Limb (tissue), 2 donors: Measurements from ENCODE around the gene CCDC6.
A peak's percentile ranks its signal among the peaks of the same experiment; 100 is the strongest.
"Not testable (repeated sequence)": the region's sequence is repeated elsewhere in the genome, so short reads cannot be mapped to it uniquely, and the experiment has no call there.

Experiments
- DNase-seq, 2 donors: peaks; one replicate each; pipeline ENCODE4 v3.0.0-alpha.2; 2016; ENCODE audit errors: extremely low spot score in 2 of 2

CCDC6 gene

DNA sequence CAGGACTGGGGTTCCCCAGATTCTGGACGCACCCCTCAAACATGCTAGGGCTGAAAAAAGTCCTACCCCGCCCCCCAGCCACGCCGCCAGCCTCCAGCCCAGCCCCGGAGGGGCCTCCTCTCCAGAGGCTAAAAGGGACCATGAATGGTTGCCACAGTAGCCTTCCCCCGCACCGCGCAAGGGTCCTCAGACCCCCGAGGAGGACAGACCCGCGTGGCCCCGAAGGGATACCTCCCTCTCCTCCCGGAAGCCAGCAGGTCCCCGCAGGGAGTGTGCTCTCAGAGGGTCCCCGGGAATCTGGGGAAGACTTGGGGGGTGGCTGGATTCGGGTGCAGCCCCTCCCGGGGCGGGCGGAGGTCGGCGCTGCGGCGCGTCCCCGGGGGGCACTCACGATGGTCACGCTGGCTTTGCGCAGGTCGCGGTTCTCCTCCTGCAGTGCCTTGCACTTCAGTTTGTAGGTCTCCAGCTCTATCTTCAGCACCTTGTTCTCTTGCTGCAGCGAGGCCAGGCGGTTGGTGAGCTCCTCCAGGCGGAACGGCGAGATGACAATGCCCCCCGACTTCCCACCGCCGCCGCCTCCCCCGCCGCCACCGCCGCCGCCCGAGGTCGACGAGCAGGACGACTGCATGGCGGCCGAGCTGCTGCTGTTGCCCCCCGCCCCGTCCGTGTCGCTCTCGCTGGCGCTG lies 482 bp downstream of the CCDC6 start:
- no peak for DNase-seq

DNA sequence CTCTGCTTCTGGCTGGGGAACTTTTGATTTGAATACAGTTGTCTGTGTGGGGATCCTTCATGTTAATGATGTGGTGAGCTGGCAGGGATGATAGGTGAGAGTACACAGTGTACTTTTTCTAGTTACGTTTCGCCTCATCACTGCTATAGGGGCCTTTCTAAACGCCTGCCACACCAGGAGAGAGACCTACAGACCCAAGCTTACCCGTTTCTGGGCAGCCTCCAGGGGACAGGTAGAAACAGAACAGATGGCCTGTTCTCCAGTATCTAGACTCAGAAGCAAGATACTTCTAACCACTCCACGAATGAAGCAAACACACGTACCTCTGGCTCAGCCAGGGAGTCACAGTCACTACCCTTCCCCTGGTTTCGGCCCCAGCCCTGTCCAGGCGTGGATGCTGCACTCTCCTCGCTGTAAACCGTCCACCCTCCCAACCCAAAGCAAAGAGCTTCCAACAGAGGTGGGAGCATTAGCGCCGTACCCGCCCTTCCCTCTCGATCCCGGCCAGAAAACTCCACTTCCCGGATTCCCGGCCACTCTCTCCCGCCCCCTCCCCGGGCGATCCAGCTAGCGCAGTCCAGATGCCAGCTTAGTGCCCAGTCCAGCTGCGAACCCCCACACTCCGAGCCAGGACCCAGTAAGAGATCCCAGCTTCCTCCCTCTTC lies 1.2 kb downstream of the CCDC6 start:
- DNase-seq: peak; percentile 26 to 73

DNA sequence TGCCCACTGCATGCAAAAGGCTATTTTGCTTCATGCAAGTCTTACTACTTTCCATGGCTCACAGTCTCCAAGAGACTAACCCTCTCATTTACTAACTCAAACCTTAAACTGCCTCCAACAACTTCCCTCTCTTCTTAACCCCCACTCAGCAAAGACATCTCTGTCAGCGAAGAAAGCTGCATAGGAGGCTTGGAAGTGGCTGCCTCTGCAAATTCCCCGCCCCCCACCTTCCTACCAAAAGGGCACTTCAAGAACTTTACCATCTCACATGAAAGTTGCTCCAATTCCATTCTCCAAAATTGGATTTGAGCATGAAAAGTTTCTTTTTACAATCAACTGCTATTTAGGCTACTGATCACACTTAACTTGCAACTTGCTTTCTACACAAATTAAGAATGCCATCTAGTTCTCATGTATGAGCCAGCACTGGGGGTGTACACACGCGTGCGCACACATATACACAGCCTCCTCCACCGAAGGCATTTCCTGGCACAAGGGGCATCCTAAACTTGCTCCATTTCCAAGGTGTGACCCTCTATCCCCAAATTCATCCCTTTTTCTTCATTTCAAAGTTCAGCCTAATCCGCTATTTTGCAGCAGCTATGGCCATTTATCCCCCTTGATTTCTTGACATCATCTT lies 1.8 kb downstream of the CCDC6 start:
- no peak for DNase-seq

DNA sequence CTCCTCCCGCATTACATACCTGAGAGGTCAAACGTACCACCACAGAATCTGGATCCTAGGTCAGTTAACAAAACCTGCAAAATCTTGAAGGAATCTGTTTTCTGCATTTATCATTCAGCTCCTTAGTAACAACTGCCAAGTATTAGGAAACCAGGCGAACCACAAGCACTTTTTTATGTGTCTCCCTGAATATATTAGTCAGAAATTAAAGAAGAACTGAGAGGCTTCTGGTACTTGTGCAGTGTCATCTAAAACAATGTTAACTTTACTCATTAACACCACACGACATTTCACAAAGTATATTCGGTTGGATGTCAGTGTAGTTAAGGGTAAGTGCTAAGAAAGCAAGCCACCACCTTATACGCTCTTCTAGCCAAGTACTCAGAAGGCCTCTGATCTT lies 2.5 kb downstream of the CCDC6 start:
- no peak for DNase-seq

DNA sequence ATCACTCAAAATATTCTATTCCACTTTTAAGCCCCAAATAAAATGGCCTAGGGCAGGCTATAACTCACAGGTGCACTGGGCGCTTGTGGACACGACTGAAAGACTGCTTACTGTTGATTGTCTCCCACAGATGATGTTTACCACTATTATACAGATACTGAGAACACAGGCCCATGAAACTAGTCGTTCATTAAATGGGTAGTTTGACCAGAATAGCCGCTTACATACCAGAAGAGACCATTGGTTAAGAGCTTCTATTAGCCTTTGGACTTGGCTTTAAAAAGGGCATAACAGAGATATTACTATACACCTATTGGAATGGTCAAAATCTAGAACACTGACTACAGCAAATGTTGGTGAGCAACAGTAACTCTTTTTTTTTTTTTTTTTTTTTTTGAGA lies 4.3 kb downstream of the CCDC6 start:
- DNase-seq: no peak

DNA sequence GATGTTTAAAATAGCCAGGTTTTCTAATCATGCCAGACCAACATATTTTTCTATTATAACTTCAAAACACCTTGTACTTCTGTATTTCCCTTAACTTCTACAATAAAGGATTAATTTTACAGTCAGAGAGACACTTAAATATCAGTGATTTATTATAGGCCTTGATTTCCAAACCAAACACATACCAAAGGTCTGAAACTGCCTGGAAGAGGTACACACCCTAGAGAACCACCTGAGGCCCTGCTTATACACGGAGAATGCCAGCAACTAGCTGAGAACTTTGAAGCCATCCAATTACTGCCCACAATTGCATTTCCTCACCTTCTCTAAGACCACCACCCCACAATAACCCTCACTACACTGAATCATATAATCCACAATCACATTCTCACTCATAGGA lies 4.9 kb downstream of the CCDC6 start:
- DNase-seq: no peak

DNA sequence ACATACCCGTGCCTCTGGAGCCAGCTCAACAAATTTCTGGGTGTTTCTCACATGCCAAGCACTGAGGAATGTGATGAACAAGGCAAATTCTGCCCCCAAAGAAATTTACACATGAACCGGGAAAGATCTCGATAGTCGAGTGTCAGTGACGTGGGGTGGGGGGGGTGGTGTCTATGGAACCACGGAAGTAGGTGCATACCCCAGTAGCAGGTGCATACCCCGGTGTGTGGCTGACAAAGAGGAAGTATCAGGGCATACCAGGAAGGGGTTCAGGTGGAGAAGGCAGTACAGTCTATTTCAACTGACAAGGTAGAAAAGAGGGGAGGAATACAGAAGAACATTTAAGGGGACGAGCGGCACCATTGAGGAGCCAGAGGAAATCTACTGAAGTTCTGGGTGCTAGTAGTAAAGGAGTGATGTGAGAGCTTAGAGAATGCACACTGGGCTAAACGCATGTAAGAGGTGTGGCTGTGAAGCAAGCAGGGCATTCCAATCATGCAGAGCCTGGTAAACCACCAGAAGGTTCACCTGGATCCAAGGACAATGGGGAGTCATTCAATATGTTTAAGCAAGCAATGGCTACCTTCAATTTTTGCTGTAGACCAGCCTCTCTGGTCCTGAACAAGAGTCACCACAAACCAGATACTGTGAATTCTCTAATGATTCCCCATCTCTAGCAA lies 6.2 kb downstream of the CCDC6 start:
- no peak for DNase-seq

DNA sequence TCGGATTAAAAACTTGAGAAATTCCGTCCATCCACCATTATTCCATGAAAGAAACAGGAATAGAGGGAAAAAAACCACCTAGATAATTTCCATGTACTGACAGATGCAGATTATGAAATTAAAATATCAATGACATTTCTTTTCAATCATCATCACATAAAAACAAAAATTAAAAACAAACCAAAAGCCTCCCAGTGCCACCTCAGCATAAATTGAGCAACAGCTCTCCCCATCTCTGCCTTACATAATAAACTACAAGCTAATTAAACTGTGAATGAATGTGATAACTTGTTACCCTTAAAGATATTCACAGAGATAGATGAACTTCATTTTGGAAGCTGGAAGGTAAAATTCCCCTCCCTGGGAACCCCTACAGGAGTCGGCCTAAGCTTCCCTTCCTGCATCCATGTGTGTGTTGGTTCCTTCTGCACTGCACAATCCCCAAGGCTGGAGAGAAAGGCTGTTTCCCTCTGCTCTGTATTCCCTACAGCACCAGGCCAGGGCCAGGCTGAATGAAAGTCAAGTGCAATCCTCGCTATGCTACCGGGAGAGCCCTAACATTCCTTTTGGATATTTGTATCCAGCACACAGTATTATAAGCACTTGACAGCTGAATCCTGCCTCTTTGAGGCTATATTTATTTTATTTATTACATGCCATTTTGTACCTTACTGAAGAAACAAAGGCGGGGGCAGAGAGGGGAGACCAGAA lies 8.1 kb downstream of the CCDC6 start:
- no peak for DNase-seq

DNA sequence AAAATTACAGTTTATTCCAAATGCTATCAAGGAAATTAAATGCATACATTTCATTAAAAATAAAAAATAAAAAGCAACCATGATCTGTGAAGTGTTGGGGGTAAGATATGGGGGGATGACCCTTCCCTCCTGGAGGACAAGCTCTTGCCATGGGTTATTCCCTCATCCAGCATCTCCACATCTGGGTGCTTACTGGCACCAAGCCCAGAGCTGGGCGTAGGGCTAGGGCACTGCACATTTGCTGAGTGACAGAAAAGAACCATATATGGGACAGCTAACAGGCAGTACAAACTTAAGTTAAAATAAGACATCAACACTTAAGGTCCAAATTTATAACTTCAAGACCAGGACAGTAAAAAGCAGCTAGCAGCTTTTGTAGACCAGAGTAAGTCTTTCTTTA lies 10.2 kb downstream of the CCDC6 start:
- DNase-seq: no peak

DNA sequence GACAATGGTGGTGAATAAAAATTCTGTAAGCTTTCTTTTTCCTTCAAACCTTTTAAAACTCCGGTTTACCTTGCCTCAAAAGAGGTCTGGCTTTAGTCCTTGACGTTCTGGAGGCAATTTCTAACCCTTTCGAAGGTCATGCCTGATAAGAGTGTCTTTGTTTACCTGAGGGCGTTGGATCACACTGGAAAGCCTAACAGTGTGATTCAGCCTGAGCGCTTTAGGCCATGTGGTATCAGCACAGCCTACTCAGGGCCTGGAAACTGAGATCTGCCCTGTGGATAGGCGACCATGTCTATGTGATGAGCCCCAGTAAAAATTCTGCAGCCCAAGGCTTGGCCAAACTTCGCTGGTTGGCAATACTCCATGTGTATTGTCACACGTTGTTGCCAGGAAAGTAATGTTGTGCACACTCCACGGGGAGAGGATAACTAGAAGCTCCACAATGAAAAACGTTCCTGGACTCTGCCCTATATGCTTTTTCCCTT lies 10.7 kb downstream of the CCDC6 start:
- no peak for DNase-seq

DNA sequence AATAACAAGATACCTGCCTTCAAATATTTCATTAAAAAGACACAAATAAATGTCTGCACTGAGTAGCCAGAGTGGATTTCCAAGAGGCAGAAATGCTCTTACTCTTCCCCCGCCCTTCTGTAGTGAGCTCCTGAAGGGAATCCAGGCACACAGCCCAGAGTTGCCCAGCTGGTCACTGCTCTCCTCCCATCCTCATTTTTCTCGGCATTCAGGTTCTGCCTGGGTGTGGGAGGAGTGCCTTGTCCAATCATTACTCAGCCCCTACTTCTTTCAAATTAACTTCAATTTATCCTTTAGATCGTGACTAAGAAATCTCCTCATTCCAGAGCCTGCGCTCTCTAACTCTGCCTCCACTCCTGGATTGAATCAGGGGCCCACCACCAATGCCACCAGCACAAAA lies 12.2 kb downstream of the CCDC6 start:
- no peak for DNase-seq

DNA sequence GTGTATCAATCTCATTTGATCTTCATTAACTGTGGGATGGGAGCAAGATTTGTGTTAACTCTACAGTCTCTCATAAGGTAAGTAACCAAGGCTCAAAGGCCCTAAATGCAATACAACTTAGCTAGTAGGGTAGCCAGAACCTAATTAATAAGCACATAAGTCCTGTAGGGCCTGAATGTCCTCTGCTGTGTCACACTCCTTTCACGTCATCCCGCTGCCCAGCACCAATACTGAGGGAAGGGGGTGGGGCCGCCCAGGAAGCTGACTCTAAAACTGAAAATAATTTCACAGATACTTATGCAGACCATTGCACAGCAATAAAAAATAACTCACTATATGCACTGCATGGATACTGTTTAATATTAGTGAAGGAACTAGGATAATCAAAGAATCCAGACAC lies 13.7 kb downstream of the CCDC6 start:
- DNase-seq: no peak

DNA sequence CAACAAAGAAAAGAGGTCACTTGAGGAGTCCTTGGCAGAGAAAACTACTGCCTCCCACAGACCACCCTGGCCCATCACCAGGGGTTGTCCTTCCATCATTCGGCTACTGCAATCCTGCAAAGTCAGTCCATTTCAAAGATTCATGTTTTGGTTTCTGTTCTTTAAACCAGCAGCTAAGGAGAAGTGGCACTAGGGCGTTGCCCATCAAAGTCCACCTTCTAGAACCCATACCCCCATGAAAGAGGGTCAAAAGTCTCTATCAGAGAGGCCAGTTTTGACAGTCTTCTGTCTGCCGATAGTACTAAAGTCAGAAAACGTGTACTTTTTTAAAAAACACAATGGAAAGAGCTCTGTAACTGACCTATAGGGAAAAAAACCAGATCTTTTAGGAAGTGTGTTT lies 14.4 kb downstream of the CCDC6 start:
- no peak for DNase-seq

DNA sequence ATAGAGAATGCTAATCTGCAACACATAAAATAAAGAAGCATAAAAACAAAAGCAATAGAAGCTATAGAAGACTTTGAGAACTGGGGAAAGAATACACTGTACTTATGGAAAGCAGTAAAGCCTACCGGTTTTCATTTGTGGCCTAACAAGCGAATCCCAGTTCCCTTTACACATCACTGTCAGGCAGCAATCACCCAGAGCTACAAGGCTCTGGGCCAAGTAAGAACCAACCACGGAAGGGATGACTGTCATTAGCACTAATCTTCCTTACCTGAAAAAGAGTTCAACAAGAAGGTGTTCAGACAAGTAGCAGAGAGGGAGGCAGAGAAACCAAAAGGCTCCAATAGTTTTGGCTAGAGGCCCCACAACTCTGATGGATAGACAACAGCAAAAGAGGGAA lies 15.0 kb downstream of the CCDC6 start:
- no peak for DNase-seq

DNA sequence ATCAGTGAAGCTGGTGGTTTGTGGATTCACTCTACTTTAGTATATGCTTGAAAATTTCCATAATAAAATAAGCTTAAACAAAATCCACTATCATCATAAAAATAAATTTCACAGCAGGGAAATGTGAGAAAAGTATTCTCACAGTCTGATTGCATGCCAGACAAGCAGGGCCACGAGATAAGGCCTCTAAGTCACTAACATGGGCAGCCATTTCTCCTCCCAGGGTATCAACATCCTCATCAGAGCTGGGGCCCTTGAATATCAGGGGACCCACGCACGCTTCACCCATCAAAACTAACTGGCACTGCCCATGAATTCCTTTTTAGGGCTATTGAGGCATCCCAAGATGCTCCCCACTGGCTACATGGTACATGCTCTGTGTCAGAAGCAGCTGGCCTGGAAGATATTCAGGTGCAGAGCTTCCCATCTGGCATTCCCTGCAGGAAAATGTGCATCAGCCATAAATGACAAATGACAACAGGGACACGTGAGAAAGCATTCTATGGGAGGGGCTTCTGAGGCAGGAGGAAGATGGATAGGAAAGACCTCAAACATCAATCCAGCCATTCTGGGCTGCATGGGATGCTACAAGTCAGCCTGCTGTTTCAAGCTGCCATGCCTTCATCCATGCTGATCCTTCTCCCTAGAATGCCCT lies 17.4 kb downstream of the CCDC6 start:
- no peak for DNase-seq

DNA sequence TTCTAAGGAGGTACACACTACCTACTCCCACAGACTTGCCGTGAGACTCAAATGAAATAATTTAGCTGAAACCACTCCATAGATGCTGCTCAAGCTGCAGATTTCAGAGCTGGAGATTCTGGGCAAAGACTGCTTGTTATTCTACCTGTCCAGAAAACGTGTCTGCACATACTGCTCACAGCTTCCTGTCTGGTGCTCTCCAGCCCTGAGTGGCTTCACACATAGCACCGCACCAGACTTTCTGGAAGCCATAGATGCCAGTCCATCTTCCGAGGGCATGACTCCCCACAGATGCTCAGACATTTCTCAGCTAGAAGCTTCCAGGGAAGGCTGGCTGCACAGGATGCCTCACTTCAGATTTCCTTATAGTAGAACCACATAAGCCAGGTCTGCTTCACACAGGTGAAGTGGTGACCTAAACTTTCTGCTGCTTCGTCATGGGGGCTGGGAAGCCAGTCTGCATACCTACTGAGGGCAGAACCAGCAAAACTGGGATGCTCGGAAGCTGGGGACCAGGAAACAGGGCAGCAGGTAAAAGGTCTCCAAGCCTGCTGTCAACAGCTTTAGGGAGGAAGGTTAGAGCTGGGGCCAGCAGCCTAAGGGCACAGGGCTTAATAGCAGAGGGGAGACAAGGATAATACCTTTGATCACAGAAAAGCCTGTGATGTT lies 18.2 kb downstream of the CCDC6 start:
- no peak for DNase-seq

DNA sequence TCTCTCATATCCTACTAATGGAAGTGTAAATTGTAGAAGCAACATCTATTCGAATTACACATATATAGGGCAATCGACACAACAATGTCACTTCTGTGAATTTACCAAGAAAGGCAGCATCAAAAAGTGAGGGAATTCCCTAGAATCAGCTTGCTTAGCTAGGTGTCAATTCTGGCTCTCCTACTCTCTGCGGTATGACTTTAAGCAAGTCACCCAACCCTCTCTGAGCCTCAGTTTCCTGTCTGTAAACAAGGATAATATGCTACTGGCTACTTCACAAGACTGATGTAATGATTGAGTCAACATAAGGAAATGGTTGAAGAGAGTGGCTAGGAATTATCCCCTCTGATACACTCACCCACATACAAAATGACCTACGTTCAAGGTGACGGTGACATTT lies 19.4 kb downstream of the CCDC6 start:
- DNase-seq: no peak

DNA sequence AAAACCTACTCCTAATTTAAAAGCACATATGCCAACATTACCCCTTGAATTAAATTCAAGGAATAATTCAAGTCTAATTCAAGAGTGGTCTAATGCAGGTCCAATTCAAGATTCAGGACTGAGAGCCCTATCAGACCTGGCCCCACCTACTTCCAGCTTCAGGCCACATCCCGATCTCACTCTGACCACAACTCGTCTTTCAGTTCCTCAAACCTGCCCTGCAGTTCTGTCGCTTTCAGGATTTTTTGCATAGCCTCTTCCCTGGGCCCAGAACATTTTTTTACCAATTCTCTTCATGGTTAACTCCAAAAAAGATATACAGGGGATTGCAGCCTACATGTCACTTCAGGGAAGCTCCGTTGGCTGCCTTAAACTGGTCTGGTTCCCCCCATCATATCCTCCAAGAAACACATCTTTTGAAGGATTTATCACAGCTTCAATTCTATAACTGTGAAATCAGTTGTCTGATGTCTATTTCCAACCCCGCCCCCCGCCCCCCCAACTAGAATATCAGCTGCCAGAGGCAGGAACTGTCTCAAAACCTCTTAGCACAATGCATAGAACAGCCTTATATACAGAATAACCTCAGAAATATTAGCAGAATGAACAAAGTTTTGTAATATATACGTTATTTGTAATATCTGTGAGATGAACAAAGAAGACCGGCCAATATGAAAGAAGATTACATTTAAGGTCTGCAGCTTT lies 20.8 kb downstream of the CCDC6 start:
- no peak for DNase-seq

DNA sequence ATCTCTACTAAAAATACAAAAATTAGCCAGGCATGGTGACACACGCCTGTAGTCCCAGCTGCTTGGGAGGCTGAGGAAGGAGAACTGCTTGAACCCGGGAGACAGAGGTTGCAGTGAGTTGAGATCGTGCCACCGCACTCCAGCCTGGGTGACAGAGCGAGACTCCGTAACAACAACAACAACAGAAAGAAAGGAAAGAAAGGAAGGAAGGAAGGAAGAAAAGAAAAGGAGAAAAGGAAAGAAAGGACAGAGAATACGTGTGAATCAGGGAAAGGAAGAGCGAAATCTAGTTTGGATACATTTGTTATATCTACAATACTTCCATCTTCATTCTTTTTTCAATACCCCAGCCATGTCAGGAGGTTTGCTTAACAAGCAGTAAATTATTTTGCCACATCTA lies 21.5 kb downstream of the CCDC6 start:
- DNase-seq: not testable (repeated sequence)

DNA sequence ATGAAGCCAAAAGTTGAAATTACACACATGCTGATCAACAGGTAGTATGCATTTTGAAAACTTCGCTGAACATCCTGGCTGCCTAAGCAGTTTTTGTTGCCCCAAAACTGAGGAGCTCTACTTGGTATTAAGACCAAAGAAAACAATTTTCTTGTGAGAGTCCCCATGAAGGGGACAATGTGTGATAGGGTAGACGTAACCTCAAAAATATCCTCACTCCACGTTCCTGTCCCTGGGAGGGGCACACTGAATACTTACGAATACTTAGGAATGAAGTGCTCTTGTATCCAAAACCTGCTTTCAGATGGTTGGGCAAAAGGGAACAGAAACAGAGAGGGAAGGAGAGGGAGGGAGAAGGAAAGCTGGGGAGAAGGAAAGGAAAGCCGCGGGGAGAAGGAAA lies 24.7 kb downstream of the CCDC6 start:
- DNase-seq: no peak
